T follicular helper cell (primary cell): ENCODE results near the gene DHX16.
A peak's percentile ranks its signal among the peaks of the same experiment; 100 is the strongest.

Source experiments
- DNase-seq: peaks from one replicate; pipeline ENCODE4 v3.0.0-alpha.2; 2020; ENCODE audit warnings: low read depth

Gene DHX16

GRCh38 chr6:30696432-30696831 is 23.6 kb upstream of the DHX16 start:
- DNase-seq = no peak

GRCh38 chr6:30691208-30691847 is 18.5 kb upstream of the DHX16 start:
- no peak for DNase-seq

DNA sequence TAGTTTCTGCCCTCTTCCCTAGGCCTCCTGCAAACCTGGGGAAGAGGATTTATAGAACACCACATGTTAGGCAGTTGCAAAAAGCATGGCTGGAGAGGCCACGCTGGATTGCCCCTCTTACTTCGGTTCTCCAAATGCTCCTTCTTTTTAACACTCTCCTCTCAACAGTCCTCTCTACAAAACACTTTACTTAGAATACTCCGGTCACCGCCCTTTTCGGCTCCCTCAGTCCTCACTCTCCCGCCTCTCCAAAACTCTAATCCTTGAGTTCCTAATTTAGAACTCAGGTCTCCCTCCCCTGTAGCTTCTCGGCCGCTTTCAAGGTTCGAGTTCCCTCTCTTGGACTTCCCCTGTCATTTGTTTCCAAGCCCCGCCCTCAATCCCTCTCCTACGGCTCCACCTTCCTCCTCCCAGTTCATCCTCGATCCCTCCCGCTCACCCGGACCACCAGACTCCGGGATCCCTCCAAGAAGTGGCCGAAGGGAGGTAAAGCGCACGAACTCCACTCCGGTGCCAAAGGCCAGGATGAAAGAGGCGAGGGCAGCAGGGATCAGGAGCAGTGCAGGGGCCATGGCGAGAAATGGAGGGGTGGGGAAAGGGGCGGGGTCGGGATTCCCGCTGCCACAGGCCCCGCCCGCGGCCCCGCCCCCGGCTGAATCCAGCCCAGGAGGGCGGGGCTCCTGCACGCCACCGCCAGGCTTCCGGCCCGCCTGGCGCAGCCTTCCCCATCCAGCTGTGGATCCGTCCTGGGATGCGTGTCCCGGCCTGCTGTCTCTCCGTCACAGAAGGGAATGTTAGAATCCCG is 17.8 kb upstream of the DHX16 start, which contains the start of gene NRM:
Gene NRM, minus strand, starts transcription at position 582 of the 805 bp plus-strand sequence. Its CDS starts 10 bp downstream, at position 572.
- DNase-seq = peak; percentile 63

DNA sequence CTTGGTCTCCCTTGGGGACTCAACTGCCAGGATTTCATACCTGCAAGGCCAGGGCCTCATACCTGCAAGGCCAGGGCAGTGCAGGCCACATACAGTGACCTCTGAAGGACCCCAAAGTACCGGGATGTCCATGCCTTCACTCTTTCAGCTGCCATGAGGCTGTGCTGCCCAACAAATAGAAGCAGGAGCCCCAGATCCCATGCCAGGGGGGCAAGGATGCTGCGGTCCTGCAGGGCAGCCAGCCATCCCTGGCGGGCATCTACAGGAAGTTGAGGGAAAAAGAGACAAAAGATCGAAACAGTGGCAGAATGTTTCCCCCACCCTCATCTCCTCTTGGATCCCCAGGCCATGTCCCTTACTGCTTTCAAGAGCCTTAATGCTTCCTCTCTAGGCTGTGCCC is 17.2 kb upstream of the DHX16 start:
- no peak for DNase-seq

GRCh38 chr6:30689022-30689865 is 16.4 kb upstream of the DHX16 start:
- no peak for DNase-seq

GRCh38 chr6:30688569-30688968 is 15.8 kb upstream of the DHX16 start:
- no peak for DNase-seq

- DNase-seq = no peak
These were observed 15.0 kb upstream of the DHX16 start for GRCh38 chr6:30687659-30688431.

- DNase-seq = peak; percentile 57
These were observed 14.3 kb upstream of the DHX16 start for GRCh38 chr6:30686908-30687658.

- DNase-seq = peak; percentile 72
These were observed 13.5 kb upstream of the DHX16 start, which contains the start of gene PPP1R18 for GRCh38 chr6:30686009-30686907. PPP1R18 (minus strand) TSS chr6:30686645; CDS start chr6:30686018, 627 bp downstream.

DNA sequence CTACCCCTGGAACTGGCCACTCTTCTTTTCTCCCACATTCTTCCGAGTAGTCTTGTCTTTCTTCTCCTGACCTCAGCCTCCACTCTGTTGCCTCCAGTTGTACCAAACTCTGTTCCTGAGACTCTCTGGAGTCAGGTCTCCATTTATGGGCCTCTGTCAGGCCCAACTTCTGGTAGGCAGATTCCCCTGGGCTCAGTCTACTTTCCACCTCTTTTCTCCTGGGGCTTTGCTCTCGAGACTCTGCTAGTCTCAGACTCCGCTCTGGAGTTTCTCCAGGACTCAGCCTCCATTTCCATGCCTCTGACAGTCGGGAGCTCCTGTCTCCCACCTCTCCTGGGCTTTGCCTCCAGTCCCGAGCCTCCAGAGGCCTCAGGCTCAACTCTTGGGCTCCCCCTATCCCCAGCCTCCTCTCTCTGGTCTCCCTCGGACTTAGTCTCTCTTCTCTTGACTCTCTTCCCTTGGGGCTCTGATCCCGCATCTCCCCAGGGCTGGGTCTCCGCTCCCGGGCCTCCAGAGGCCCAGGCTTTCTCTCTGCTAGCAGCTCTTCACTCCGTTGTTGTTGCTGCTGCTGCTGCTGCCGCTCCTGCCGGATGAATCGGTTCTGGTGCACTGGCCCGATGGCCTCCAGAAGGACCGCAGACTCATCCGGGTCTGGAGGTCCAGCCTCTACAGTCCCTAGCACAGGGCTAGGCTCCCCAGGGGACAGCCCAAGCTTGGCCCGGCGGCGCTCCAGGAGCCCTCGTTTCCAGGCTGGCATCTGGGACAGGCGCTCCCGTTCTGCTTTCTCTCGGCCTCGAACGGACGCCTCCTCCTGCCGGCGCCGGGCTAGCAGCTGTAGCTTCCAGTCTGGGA is 12.6 kb upstream of the DHX16 start:
- DNase-seq = no peak

DNA sequence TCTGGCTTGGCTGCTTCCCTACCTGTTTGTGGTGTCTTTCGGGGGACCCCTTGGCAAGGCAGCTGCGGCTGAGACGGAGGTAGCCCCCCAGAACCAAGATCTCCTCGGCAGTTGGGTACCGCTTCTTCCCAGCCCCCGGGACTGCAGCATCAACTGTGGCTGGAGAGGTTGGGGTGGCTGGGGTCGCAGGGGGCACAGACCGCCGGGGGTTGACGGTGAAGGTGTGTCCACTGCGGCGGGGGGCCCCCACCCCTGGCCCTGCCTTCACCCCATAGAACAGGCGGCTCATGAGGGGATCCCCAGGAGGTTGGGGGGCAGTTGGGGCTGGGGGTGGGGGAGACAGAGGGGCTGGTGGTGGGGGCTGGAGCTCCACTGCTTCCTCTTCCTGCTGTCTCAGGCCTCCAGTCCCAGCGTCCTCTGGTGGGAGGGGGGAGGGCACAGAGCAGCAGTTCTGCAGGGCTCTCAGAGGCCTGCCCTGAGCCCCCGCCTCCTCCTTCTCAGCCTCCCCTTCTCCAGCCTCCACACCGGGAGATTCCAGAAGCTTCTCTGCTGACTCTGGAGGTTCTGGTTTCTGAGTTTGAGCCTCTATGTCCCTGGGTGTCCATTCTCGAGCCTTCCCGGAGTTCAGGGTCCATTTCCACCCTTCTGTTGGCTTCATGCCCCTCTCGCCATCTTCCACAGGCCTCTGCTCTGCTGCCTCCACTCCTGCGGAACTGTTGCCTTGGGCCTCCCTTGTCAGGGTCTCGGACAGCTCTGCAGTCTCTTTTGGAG is 11.8 kb upstream of the DHX16 start:
- no peak for DNase-seq

GRCh38 chr6:30683980-30684338 is 11.2 kb upstream of the DHX16 start:
- no peak for DNase-seq

GRCh38 chr6:30683183-30683979 is 10.6 kb upstream of the DHX16 start:
- no peak for DNase-seq

- peak; percentile 77 for DNase-seq
These were observed 9.6 kb upstream of the DHX16 start for GRCh38 chr6:30682143-30683117.

GRCh38 chr6:30681766-30682142 is 8.9 kb upstream of the DHX16 start:
- no peak for DNase-seq
